ENCODE data around the gene RELL2.

Gene RELL2

GRCh38 chr5:141675672-141676071 lies 38.9 kb downstream of the RELL2 start:
- in situ Hi-C loops (cut with MboI; ENCODE audit: low sequenced_read_pairs), result loop anchor here (25.0 kb wide), 1 partner anchor 287 kb away; the partner anchor contains the start of genes PCDH12 and RNF14

- in situ Hi-C loops (cut with MboI; ENCODE audit: low sequenced_read_pairs), result loop anchor here (25.0 kb wide), 1 partner anchor 285 kb away; the partner anchor contains the start of genes PCDH12 and RNF14
These were observed 40.6 kb downstream of the RELL2 start for GRCh38 chr5:141677415-141677814.

- in situ Hi-C loops (cut with MboI; ENCODE audit: low sequenced_read_pairs), result loop anchor here (25.0 kb wide), 1 partner anchor 282 kb away; the partner anchor contains the start of genes PCDH12 and RNF14
These were observed 43.4 kb downstream of the RELL2 start for GRCh38 chr5:141680178-141680577.

GRCh38 chr5:141680751-141681201 lies 44.0 kb downstream of the RELL2 start:
- in situ Hi-C loops (cut with MboI; ENCODE audit: low sequenced_read_pairs), result loop anchor here (25.0 kb wide), 1 partner anchor 282 kb away; the partner anchor contains the start of genes PCDH12 and RNF14

- in situ Hi-C loops (cut with MboI; ENCODE audit: low sequenced_read_pairs), result loop anchor here (25.0 kb wide), 1 partner anchor 281 kb away; the partner anchor contains the start of genes PCDH12 and RNF14
These were observed 44.5 kb downstream of the RELL2 start for GRCh38 chr5:141681295-141681694.

GRCh38 chr5:141681695-141682641 lies 45.2 kb downstream of the RELL2 start, which contains the start of gene ARAP3:
ARAP3 (minus strand) TSS chr5:141682230; CDS start chr5:141680486, 1,744 bp downstream.
- in situ Hi-C loops (cut with MboI; ENCODE audit: low sequenced_read_pairs), result loop anchor here (25.0 kb wide), 1 partner anchor 280 kb away; the partner anchor contains the start of genes PCDH12 and RNF14

- in situ Hi-C loops (cut with MboI; ENCODE audit: low sequenced_read_pairs), result loop anchor here (25.0 kb wide), 1 partner anchor 279 kb away; the partner anchor contains the start of genes PCDH12 and RNF14
These were observed 46.9 kb downstream of the RELL2 start for GRCh38 chr5:141683596-141684141.

- in situ Hi-C loops (cut with MboI; ENCODE audit: low sequenced_read_pairs), result loop anchor here (25.0 kb wide), 1 partner anchor 277 kb away; the partner anchor contains the start of genes PCDH12 and RNF14
These were observed 48.8 kb downstream of the RELL2 start for GRCh38 chr5:141685591-141685990.

- in situ Hi-C loops (cut with MboI; ENCODE audit: low sequenced_read_pairs), result loop anchor here (25.0 kb wide), 1 partner anchor 275 kb away; the partner anchor contains the start of genes PCDH12 and RNF14
These were observed 50.0 kb downstream of the RELL2 start for GRCh38 chr5:141686648-141687416.

All from HL-60/S4 treated with phorbol 12-myristate 13-acetate at 8.2 ng/mL for 4 days and 3 days (cell line).